Endothelial cell of umbilical vein (primary cell): ENCODE results near the gene GREB1. TPM values are rescaled to one million over a fixed set of nuclear protein-coding genes. Genes with fewer than 3 reads are reported as not detected.

Experiments
- BruUV-seq: library from RNA; stranded (reverse); fragments of 400-500 nt; replicated peaks from 2 replicates; lab custom pipeline; 2021; lab: Mats Ljungman, UMichigan
- CTCF ChIA-PET: fragments of 300-600, 350-600 bp; sonication (Branson Sonifier 250); formaldehyde crosslinking; loops from one replicate; lab custom pipeline; 2021; ENCODE audit warnings: antibody characterized with exemption, inconsistent platforms; lab: Charles Lee
- POLR2A ChIA-PET: fragments of 300-600, 350-600 bp; sonication (Branson Sonifier 250); formaldehyde crosslinking; loops from one replicate; lab custom pipeline; 2021; ENCODE audit warnings: antibody characterized with exemption, inconsistent platforms; lab: Charles Lee
- DNase-seq: peaks from one replicate; pipeline ENCODE4 v3.0.0-alpha.2; 2011; ENCODE audit warnings: low read depth, low spot score
- FAIRE-seq: peaks from 2 replicates; lab custom pipeline; 2011; peaks lifted over from hg19 to GRCh38; lab: Jason Lieb, UNC
- H2AFZ ChIP-seq: 2 replicates; pipeline ENCODE4 v1.6.0; 2012; ENCODE audit warnings: low read depth, low read length, control low read depth, inconsistent platforms
- H3K27ac ChIP-seq: 2 replicates; pipeline ENCODE4 v1.5.1; 2011; ENCODE audit warnings: low read depth, mild to moderate bottlenecking, control low read depth, low read length, moderate library complexity; ENCODE audit not compliant: insufficient read depth
- H3K27me3 ChIP-seq, 2 experiments: 2 replicates each; pipeline versions ENCODE4 v1.6.0 to v1.6.1; 2011; ENCODE audit warnings: low read length in 2 of 2, mixed read lengths in 1 of 2; ENCODE audit not compliant: control insufficient read depth in 2 of 2, insufficient read depth in 2 of 2
- H3K36me3 ChIP-seq, 2 experiments: 2 replicates in 1 of 2; 3 replicates in 1 of 2; pipeline ENCODE4 v1.5.1; 2011; ENCODE audit warnings: low read length in 2 of 2, mild to moderate bottlenecking in 1 of 2, moderate library complexity in 1 of 2; ENCODE audit not compliant: control insufficient read depth in 2 of 2, insufficient read depth in 2 of 2; ENCODE audit errors: extremely low read depth in 1 of 2
- H3K4me1 ChIP-seq: 3 replicates; pipeline ENCODE4 v1.5.1; 2011; ENCODE audit warnings: mild to moderate bottlenecking, low read length; ENCODE audit not compliant: control insufficient read depth, insufficient read depth; ENCODE audit errors: extremely low read depth
- H3K4me2 ChIP-seq: 2 replicates; pipeline ENCODE4 v1.6.1; 2011; ENCODE audit warnings: low read length, control low read depth, mixed read lengths; ENCODE audit not compliant: insufficient read depth
- H3K4me3 ChIP-seq, 3 experiments: fragments of 200-600 bp in 1 of 3; sonication (generic), shearing (Covaris generic) in 1 of 3; replicated peaks in 1 of 3; 2 replicates each; pipeline ENCODE4 v1.5.1; 2011 to 2016; ENCODE audit warnings: control low read depth in 3 of 3, low read length in 3 of 3, mild to moderate bottlenecking in 2 of 3, inconsistent platforms in 1 of 3, low read depth in 1 of 3, moderate library complexity in 1 of 3; ENCODE audit not compliant: insufficient read depth in 1 of 3
- H3K79me2 ChIP-seq: 2 replicates; pipeline ENCODE4 v1.6.0; 2012; ENCODE audit warnings: low read length, inconsistent platforms; ENCODE audit not compliant: control insufficient read depth, insufficient read depth
- H3K9ac ChIP-seq: replicated peaks from 2 replicates; pipeline ENCODE3; 2011; ENCODE audit warnings: low read length, control low read depth; ENCODE audit not compliant: insufficient read depth; ENCODE audit errors: extremely low read depth
- H3K9me1 ChIP-seq: replicated peaks from 3 replicates; pipeline ENCODE4 v1.6.0; 2011; ENCODE audit warnings: mild to moderate bottlenecking, low read length; ENCODE audit not compliant: control insufficient read depth, insufficient read depth; ENCODE audit errors: extremely low read depth
- H3K9me3 ChIP-seq: replicated peaks from 2 replicates; pipeline ENCODE4 v1.5.1; 2012; ENCODE audit warnings: low read length, inconsistent platforms; ENCODE audit not compliant: control insufficient read depth, insufficient read depth
- H4K20me1 ChIP-seq: replicated peaks from 2 replicates; pipeline ENCODE3; 2011; ENCODE audit warnings: mild to moderate bottlenecking, low read length; ENCODE audit not compliant: control insufficient read depth, insufficient read depth; ENCODE audit errors: extremely low read depth
- CTCF ChIP-seq, 2 donors: IDR thresholded peaks; 1 replicate in 1 of 2; 2 replicates in 1 of 2; pipeline ENCODE4 v1.5.1; 2011; ENCODE audit warnings: low read length in 2 of 2, mild to moderate bottlenecking in 2 of 2, moderate library complexity in 2 of 2, control low read depth in 1 of 2, inconsistent platforms in 1 of 2, low read depth in 1 of 2; ENCODE audit not compliant: insufficient read depth in 1 of 2; ENCODE audit errors: extremely low read depth in 1 of 2
- EZH2 ChIP-seq: IDR thresholded peaks from 2 replicates; pipeline ENCODE4 v1.6.1; 2012; ENCODE audit warnings: borderline replicate concordance, low read depth, mild to moderate bottlenecking, moderate library complexity, low read length, inconsistent platforms; ENCODE audit not compliant: severe bottlenecking
- FOS ChIP-seq: IDR thresholded peaks from 2 replicates; pipeline ENCODE4 v1.6.1; 2011; ENCODE audit warnings: mild to moderate bottlenecking, low read length, moderate library complexity, borderline replicate concordance; ENCODE audit not compliant: insufficient read depth
- GATA2 ChIP-seq: IDR thresholded peaks from 2 replicates; pipeline ENCODE4 v1.7.0; 2011; ENCODE audit warnings: low read depth, mild to moderate bottlenecking, moderate library complexity, mixed read lengths, low read length; ENCODE audit not compliant: insufficient read length, insufficient read depth
- JUN ChIP-seq: IDR thresholded peaks from 2 replicates; pipeline ENCODE4 v1.6.1; 2011; ENCODE audit warnings: borderline replicate concordance, low read depth; ENCODE audit not compliant: insufficient read length, insufficient read depth
- MYC ChIP-seq: IDR thresholded peaks from one replicate; pipeline ENCODE4 v1.6.1; 2011; ENCODE audit warnings: mild to moderate bottlenecking, low read depth, low read length
- POLR2A ChIP-seq: IDR thresholded peaks from 2 replicates; pipeline ENCODE4 v1.6.1; 2012; ENCODE audit warnings: low read depth, mild to moderate bottlenecking, control low read depth, low read length
- POLR2AphosphoS5 ChIP-seq: IDR thresholded peaks from 2 replicates; pipeline ENCODE4 v1.6.1; 2012; ENCODE audit warnings: low read depth, mild to moderate bottlenecking, control low read depth, low read length, moderate library complexity; ENCODE audit not compliant: insufficient read depth
- dilution Hi-C: fragments of 300-500 bp; cut with MboI; formaldehyde crosslinking; loops from one replicate; pipeline ENCODE4 v1.15.0; 2019; ENCODE audit warnings: low sequenced_read_pairs; ENCODE audit not compliant: extremely low pct_ligation_motif_present
- intact Hi-C: fragments of 100-400 bp; cut with micrococcal nuclease; formaldehyde crosslinking; loops from one replicate; pipeline ENCODE4 v1.10.0; 2022
- polyA plus RNA-seq, 4 experiments: library from polyadenylated mRNA; depleted of rRNA in 3 of 4; stranded (reverse) in 3 of 4; unstranded in 1 of 4; fragments of >200 nt; gene quantifications; 2 replicates each; pipeline versions ENCODE4 v1.2.1 to v1.2.3, GENCODE V29; 2011 to 2012; ENCODE audit warnings: missing spikeins in 1 of 4
- total RNA-seq: library from RNA; stranded (reverse); gene quantifications from 2 replicates; pipeline ENCODE4 v1.2.3, GENCODE V29; 2021
- TF ChIP-seq, protein P1 (sequence below): IDR thresholded peaks from 2 replicates; pipeline ENCODE4 v1.6.1; 2011; ENCODE audit not compliant: insufficient read depth, insufficient read length

GREB1 gene
- total and polyA plus RNA-seq, 2 donors (not counting 3 experiments of a cell fraction or from before 2014, with no cell fraction given), result 0.17 to 0.58 TPM

DNA sequence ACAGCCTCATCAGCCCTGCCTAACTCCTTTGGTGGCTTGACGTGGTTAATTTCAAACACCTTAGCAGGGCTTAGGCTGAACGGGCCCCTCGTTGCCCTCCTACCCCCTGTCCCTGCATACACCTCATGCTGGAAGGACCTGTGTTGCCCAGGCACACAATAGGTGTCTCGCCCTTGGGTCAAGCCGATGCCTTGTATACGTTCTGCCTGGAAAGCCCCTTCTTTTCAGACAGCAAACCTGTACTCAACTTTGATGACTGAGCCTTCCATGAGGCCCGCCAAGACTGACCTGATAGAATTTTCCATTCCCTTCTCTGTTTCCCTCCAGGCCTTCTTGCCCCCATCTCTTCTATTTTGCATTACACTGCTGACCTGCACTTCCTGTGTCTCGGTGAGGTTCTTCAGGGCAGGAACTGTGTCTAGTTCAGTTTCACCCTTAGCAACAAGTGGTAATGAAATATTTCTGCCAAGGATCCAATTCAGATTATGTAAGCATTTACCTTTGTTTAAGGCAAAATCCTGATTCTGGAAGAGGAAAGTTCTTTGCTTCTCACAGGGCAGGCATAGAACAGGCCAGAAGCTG is 7.9 kb downstream of the GREB1 start:
- FAIRE-seq, result no peak
- H3K9ac ChIP-seq, result no peak overlapping the region
- POLR2A ChIA-PET, result no interaction called here
- dilution Hi-C loops (no loop called here), intact Hi-C loops (no loop called here)
- no TSS peak for BruUV-seq
- no peaks in the 10 kb centered on the region for H3K4me1 ChIP-seq
- H3K9me3 ChIP-seq, result no peaks in the 10 kb centered on the region
- TF ChIP-seq POLR2A (no peak), CTCF (IDR thresholded peaks at IDR 0.05; ENCODE audit: extremely low read depth in 1 of 2, insufficient read depth in 1 of 2, low read depth in 1 of 2, low read length in 2 of 2) (no peak), GATA2 (no peak), EZH2 (no peak), MYC (no peak), POLR2AphosphoS5 (no peak), FOS (no peak), JUN (no peak)
- TF ChIP-seq, protein P1, sequence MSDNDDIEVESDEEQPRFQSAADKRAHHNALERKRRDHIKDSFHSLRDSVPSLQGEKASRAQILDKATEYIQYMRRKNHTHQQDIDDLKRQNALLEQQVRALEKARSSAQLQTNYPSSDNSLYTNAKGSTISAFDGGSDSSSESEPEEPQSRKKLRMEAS, result no peak
- H3K4me3 ChIP-seq, result no peak overlapping the region
- CTCF ChIA-PET, result interaction anchor here (1.4 kb wide), 1 partner anchor 40 kb away, joined by 3 read pairs; no protein-coding TSS in a partner anchor
- no peak overlapping the region for H3K27ac ChIP-seq
- DNase-seq, result no peak
- H3K4me2 ChIP-seq, result no peak overlapping the region
- no peaks in the 10 kb centered on the region for H3K9me1 ChIP-seq
- no peak overlapping the region for H2AFZ ChIP-seq
- H3K36me3 ChIP-seq, result no peaks in the 10 kb centered on the region
- no peaks in the 10 kb centered on the region for H4K20me1 ChIP-seq
- H3K79me2 ChIP-seq, result no peaks in the 10 kb centered on the region
- no peaks in the 10 kb centered on the region for H3K27me3 ChIP-seq
